Measurements from ENCODE around the gene OR2L3. TPM values are rescaled to one million over a fixed set of nuclear protein-coding genes. Genes with fewer than 3 reads are reported as not detected.

OR2L3 gene
- polyA plus RNA-seq, 1 donor from 2014 or later: 0.27 TPM

DNA sequence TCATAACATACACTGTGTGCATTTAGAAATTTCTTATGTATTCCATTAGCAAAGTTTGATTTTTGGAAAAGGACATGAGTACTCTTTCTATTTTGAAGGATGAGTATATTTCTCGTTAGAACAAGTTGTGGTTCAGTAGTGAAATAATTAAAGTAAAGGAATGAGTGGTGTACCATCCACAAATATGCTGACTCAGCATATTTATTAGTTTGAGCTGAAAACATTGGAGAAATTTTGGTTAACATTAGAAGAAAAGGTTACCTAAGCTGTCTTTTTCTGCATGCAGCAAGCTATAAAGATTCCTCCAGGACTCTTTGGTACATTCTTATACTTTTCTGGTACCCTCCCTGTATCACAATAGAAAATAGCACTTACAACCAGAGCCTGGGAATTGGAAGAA lies 38.9 kb upstream of the OR2L3 start:
- no peak overlapping the region for H3K4me2 ChIP-seq (ENCODE audit: low read length)
- no peak overlapping the region for H3K27ac ChIP-seq (ENCODE audit: low read length)
- H3K27me3 ChIP-seq (ENCODE audit: insufficient read depth, low read depth, low read length): no peaks in the 10 kb centered on the region
- peaks cover 11% of the 10 kb centered on the region for H3K9me3 ChIP-seq (ENCODE audit: low read length)
- H2AFZ ChIP-seq (ENCODE audit: low read depth, low read length): no peak overlapping the region
- no peaks in the 10 kb centered on the region for H4K20me1 ChIP-seq (ENCODE audit: insufficient read depth)
- H3K4me3 ChIP-seq (ENCODE audit: low read length): no peak overlapping the region
- H3F3A ChIP-seq (ENCODE audit: insufficient read depth, low read length, poor library complexity, severe bottlenecking): no peaks in the 10 kb centered on the region
- no peaks in the 10 kb centered on the region for H3K9me2 ChIP-seq (ENCODE audit: insufficient read depth, low read length)
- H3K79me2 ChIP-seq (replicated peaks; ENCODE audit: insufficient read depth, low read length): no peaks in the 10 kb centered on the region
- H3K9ac ChIP-seq (ENCODE audit: low read length): no peak overlapping the region
- no peaks in the 10 kb centered on the region for H3K36me3 ChIP-seq (ENCODE audit: insufficient read depth, low read length)
- TF ChIP-seq TAF1 (IDR thresholded peaks at IDR 0.05; ENCODE audit: low read depth): no peak
- no peak for TF ChIP-seq POLR2AphosphoS5 (IDR thresholded peaks at IDR 0.05)
- no peak for TF ChIP-seq SMC3 (conservative IDR thresholded peaks at IDR 0.05; ENCODE audit: poor library complexity)
- TF ChIP-seq RAD21 (conservative IDR thresholded peaks at IDR 0.05): no peak
- no peak for TF ChIP-seq EZH2 (IDR thresholded peaks at IDR 0.05; ENCODE audit: borderline replicate concordance, insufficient read depth, low read length, poor library complexity, severe bottlenecking)
- TF ChIP-seq, protein P1, sequence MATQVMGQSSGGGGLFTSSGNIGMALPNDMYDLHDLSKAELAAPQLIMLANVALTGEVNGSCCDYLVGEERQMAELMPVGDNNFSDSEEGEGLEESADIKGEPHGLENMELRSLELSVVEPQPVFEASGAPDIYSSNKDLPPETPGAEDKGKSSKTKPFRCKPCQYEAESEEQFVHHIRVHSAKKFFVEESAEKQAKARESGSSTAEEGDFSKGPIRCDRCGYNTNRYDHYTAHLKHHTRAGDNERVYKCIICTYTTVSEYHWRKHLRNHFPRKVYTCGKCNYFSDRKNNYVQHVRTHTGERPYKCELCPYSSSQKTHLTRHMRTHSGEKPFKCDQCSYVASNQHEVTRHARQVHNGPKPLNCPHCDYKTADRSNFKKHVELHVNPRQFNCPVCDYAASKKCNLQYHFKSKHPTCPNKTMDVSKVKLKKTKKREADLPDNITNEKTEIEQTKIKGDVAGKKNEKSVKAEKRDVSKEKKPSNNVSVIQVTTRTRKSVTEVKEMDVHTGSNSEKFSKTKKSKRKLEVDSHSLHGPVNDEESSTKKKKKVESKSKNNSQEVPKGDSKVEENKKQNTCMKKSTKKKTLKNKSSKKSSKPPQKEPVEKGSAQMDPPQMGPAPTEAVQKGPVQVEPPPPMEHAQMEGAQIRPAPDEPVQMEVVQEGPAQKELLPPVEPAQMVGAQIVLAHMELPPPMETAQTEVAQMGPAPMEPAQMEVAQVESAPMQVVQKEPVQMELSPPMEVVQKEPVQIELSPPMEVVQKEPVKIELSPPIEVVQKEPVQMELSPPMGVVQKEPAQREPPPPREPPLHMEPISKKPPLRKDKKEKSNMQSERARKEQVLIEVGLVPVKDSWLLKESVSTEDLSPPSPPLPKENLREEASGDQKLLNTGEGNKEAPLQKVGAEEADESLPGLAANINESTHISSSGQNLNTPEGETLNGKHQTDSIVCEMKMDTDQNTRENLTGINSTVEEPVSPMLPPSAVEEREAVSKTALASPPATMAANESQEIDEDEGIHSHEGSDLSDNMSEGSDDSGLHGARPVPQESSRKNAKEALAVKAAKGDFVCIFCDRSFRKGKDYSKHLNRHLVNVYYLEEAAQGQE (IDR thresholded peaks at IDR 0.05; ENCODE audit: borderline replicate concordance): no peak
- TF ChIP-seq EP300 (conservative IDR thresholded peaks at IDR 0.05; ENCODE audit: poor library complexity, severe bottlenecking): no peak
- no peak for TF ChIP-seq MXI1 (conservative IDR thresholded peaks at IDR 0.05; ENCODE audit: poor library complexity, severe bottlenecking)
- TF ChIP-seq, protein P2, sequence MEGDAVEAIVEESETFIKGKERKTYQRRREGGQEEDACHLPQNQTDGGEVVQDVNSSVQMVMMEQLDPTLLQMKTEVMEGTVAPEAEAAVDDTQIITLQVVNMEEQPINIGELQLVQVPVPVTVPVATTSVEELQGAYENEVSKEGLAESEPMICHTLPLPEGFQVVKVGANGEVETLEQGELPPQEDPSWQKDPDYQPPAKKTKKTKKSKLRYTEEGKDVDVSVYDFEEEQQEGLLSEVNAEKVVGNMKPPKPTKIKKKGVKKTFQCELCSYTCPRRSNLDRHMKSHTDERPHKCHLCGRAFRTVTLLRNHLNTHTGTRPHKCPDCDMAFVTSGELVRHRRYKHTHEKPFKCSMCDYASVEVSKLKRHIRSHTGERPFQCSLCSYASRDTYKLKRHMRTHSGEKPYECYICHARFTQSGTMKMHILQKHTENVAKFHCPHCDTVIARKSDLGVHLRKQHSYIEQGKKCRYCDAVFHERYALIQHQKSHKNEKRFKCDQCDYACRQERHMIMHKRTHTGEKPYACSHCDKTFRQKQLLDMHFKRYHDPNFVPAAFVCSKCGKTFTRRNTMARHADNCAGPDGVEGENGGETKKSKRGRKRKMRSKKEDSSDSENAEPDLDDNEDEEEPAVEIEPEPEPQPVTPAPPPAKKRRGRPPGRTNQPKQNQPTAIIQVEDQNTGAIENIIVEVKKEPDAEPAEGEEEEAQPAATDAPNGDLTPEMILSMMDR (IDR thresholded peaks at IDR 0.05; ENCODE audit: poor library complexity, severe bottlenecking): no peak

DNA sequence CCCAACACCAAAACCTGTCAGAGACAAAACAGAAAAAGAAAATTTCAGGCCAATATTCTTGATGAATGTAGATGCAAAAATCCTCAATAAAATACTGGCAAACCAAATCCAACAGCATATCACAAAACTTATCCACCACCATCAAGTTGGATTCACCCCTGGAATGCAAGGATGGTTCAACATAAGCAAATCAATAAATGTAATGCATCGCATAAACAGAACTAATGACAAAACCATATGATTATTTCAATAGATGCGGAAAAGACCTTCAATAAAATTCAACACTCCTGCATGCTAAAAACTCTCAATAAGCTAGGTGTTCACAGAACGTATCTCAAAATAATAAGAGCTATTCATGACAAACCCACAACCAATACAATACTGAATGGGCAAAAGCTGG lies 37.0 kb upstream of the OR2L3 start:
- Histone ChIP-seq H3F3A (ENCODE audit: insufficient read depth, low read length, poor library complexity, severe bottlenecking) (no peaks in the 10 kb centered on the region), H3K9me2 (ENCODE audit: insufficient read depth, low read length) (no peaks in the 10 kb centered on the region), H2AFZ (ENCODE audit: low read depth, low read length) (no peak overlapping the region), H3K27me3 (ENCODE audit: insufficient read depth, low read depth, low read length) (no peaks in the 10 kb centered on the region), H3K4me2 (ENCODE audit: low read length) (no peak overlapping the region), H3K4me3 (ENCODE audit: low read length) (no peak overlapping the region), H3K27ac (ENCODE audit: low read length) (no peak overlapping the region), H4K20me1 (ENCODE audit: insufficient read depth) (no peaks in the 10 kb centered on the region), H3K36me3 (ENCODE audit: insufficient read depth, low read length) (no peaks in the 10 kb centered on the region), H3K9me3 (ENCODE audit: low read length) (peaks cover 11% of the 10 kb centered on the region), H3K9ac (ENCODE audit: low read length) (no peak overlapping the region), H3K79me2 (replicated peaks; ENCODE audit: insufficient read depth, low read length) (no peaks in the 10 kb centered on the region)
- TF ChIP-seq, protein P1 (IDR thresholded peaks at IDR 0.05; ENCODE audit: borderline replicate concordance): no peak
- TF ChIP-seq, protein P2 (IDR thresholded peaks at IDR 0.05; ENCODE audit: poor library complexity, severe bottlenecking): no peak
- TF ChIP-seq RAD21 (conservative IDR thresholded peaks at IDR 0.05): no peak
- TF ChIP-seq EP300 (conservative IDR thresholded peaks at IDR 0.05; ENCODE audit: poor library complexity, severe bottlenecking): no peak
- no peak for TF ChIP-seq SMC3 (conservative IDR thresholded peaks at IDR 0.05; ENCODE audit: poor library complexity)
- no peak for TF ChIP-seq TAF1 (IDR thresholded peaks at IDR 0.05; ENCODE audit: low read depth)
- no peak for TF ChIP-seq MXI1 (conservative IDR thresholded peaks at IDR 0.05; ENCODE audit: poor library complexity, severe bottlenecking)
- TF ChIP-seq POLR2AphosphoS5 (IDR thresholded peaks at IDR 0.05): no peak
- TF ChIP-seq EZH2 (IDR thresholded peaks at IDR 0.05; ENCODE audit: borderline replicate concordance, insufficient read depth, low read length, poor library complexity, severe bottlenecking): no peak
